ENCODE results near the gene FLNB.

DNA sequence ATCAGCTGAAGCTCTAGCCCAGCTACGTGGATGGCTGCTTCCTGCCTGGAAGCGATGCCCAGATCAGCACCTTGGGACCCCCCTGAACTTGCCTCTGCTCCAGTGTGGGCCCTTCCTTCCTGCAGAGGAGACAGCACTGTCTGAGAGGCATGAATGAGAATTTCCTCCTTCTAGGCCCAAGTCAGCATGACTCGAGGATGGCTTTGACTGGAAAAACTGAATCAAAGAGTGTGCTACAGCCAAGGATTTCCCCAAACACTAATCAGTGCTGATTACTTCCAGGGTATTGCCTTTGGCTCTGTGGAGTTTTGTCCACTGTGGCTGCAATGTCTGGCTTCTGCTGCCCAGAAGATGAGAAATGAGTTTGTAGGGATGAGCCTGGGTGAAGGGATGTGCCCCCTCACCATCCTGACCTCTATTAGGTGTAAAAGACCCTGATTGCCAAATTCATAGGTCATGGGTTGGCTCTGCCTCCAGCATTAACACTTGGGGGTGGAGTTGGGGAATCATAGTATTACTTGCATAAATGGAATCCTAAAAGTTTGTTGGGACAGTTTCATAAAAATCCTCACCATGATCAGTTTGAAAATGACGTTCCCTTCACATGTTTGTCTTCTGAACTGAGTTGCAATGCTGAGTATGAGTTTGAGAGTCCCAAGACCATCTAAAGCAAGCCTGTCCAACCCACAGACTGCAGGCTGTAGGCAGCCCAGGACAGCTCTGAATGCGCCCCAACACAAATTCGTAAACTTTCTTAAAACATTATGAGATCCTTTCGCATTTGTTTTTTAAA is 36.7 kb downstream of the FLNB start:
- no peak for TF ChIP-seq CTCF (IDR thresholded peaks at IDR 0.05)
- TF ChIP-seq POLR2AphosphoS5 (IDR thresholded peaks at IDR 0.05): peak in 2 of 3 donors; percentile 10 to 60
- TF ChIP-seq POLR2A (IDR thresholded peaks at IDR 0.05): no peak
- no peak for TF ChIP-seq EP300 (IDR thresholded peaks at IDR 0.05)
